GM12865 (cell line): Measurements from ENCODE around the gene COL27A1.

ENCODE experiments used
- DNase-seq: peaks from one replicate; pipeline ENCODE4 v3.0.0; 2010; ENCODE audit warnings: low read depth
- H3K4me3 ChIP-seq: 2 replicates; pipeline ENCODE4 v1.5.1; 2011; ENCODE audit warnings: mild to moderate bottlenecking, low read depth, low read length, control low read depth
- TF ChIP-seq, protein P1 (sequence below): IDR thresholded peaks from 2 replicates; pipeline ENCODE4 v1.5.1; 2011; ENCODE audit warnings: low read length, control low read depth, low read depth, inconsistent platforms; ENCODE audit not compliant: insufficient read depth; ENCODE audit errors: missing control alignments

COL27A1 gene

DNA sequence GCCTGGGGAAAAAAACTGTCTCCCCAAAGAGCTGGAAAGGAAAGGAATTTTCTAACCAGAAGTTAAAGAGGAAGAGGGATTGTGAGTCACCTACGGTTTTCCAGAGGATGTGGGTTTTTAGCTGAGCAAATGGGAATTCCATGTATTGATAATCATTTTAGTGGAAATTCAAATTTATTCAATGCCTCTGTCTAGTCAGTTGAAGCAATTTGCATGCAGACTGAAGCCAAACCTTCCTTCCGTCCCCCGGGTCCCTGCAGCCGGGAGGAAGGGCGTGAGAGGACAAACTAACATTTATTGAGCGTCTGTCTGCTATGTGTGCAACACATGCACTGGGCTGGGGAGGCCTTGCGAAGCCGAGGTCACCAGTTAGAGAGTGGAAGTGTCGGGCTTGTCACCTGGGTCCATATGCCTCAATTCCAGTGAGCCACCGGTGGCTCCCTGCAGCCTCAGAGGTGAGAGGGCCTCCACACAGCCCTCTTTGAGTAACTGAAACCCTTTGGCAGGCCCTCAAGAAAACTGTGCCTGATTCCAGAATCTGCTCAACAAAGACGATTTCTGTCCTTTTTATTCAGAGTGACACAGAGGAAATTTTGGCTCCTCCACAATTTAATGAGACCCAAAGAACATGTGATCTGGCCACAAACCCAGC is 70.3 kb downstream of the COL27A1 start:
- TF ChIP-seq, protein P1, sequence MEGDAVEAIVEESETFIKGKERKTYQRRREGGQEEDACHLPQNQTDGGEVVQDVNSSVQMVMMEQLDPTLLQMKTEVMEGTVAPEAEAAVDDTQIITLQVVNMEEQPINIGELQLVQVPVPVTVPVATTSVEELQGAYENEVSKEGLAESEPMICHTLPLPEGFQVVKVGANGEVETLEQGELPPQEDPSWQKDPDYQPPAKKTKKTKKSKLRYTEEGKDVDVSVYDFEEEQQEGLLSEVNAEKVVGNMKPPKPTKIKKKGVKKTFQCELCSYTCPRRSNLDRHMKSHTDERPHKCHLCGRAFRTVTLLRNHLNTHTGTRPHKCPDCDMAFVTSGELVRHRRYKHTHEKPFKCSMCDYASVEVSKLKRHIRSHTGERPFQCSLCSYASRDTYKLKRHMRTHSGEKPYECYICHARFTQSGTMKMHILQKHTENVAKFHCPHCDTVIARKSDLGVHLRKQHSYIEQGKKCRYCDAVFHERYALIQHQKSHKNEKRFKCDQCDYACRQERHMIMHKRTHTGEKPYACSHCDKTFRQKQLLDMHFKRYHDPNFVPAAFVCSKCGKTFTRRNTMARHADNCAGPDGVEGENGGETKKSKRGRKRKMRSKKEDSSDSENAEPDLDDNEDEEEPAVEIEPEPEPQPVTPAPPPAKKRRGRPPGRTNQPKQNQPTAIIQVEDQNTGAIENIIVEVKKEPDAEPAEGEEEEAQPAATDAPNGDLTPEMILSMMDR = no peak
- DNase-seq = no peak
- no peak overlapping the region for H3K4me3 ChIP-seq

DNA sequence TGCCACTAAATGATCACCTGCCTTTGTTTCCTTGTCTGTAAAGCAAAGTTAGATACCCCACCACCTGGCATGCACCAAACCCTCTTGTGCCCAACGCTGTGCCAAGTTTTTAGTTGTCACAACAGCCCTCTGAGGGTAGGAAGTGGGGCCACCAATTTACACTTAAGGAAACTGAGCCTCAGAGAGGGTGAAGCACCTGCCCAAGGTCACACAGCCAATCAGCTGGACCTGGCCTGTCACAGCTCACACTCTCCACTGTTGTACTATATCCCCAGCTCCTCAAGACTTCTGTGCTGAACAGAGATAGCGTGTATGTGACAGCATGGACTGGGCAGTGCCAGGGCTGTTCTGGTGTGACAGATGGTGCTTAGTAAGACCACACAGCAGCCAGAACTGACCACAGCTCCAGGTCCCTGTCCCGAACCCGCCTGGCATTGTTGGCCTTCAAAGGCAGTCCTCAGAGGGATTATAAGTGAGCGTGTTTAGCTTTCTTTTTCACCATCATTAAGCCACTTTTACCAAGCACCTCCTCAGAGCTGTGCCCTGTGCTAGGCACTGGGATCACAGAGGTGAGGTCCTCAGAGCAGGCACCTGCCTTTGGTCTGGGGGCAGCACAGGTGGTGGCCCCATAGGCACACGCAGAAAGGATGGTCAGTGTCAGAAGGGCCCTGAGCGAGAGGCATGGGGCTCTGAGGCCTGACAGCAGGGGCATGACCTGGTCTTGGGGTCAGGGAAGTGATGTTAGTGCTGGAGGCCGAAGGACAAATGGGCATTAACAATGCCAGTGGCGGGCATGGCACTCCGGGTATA is 71.1 kb downstream of the COL27A1 start:
- TF ChIP-seq, protein P1 = no peak
- H3K4me3 ChIP-seq = no peak overlapping the region
- DNase-seq = no peak

DNA sequence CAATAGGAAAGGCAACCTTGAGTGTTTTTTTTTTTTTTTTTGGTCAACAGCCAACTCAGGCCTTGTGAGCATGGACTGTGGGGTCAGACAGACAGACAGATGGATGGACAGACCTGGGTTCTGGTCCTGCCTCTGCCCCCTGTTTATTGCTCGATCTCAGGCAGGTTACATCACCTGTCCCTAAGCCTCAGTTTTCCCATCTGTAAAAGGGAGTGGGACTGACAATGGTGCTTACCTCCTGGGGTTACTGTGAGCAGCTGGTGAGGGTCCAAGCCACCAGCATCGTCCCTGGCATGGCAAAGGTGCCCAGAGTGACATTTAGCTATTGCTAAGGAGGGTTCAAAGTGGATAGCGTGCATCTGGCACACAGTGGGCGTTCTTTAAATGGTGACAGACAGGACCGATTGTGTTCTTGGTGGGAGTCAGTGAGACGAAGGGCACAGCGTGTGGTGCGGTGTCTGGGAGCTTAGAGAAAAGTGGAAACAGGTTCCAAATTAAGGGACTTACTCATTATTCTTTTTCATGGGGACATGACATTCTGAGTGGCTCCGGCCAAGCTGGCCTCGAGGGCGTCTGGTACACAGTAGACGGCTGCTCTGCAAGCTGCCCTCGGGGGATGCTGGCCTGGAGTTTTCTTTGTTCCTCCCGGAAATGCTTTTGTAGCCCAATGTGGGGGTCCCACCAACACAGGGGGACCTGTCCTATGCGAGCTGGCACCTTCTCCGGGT is 72.1 kb downstream of the COL27A1 start:
- no peak for DNase-seq
- TF ChIP-seq, protein P1 = no peak
- no peak overlapping the region for H3K4me3 ChIP-seq

DNA sequence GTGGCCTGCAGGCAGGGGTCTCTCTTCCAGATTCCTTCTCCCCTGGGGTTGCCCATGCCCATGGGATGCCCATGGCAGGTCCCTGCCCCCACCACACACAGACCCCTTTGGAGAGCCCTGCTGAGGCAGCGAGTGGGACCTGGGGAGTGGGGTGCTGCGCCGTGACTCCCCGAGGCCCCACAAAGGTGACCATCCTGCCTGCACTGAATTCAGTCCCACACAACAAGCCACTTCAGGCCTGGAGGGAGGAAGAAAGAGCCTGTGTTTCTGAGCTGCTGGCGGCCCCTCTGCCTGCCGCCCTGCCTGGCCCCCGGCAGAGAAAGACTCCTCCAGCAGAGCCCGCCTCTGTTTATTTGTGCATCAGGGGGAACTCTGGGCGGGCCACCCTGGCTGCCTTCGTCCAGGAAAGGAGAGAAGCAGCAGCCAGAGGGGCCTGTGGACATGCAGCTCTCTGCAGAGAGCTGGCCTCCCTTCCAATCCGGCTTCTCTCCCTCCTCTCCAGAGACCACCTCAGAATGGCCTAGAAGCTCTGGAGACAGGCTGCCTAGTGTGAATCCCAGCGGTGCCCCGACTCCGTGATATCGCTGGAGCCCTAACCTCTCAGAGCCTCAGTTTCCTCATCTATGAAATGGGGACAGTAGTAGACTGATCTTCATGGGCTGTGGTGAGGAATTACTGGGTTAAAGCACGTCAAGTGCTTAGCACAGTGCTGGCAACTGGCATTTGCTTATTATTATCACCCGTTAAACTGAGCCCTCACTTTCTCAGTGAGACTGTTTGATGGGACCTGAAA is 72.9 kb downstream of the COL27A1 start:
- TF ChIP-seq, protein P1 = no peak
- no peak overlapping the region for H3K4me3 ChIP-seq
- DNase-seq = no peak

DNA sequence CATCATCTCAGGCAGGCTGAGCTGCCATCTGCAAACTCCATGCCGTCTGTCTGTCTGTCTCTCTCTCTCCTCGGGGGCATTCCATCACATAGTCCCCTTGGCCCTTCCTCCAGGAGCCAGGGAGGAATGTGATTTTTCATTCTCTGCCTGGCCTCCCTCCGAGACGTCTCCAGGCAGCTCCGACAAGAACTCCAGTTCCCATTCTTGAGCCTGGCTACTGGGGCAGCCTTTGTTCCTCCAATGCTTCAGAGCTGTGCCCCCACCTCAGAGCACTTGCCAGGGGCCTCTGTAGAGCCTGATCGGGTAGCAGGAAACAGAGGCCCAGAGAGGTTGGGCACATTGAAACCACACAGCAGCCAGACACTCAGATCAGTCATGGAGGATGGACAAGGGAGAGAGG is 74.0 kb downstream of the COL27A1 start:
- TF ChIP-seq, protein P1 = no peak
- no peak for DNase-seq
- H3K4me3 ChIP-seq = no peak overlapping the region

DNA sequence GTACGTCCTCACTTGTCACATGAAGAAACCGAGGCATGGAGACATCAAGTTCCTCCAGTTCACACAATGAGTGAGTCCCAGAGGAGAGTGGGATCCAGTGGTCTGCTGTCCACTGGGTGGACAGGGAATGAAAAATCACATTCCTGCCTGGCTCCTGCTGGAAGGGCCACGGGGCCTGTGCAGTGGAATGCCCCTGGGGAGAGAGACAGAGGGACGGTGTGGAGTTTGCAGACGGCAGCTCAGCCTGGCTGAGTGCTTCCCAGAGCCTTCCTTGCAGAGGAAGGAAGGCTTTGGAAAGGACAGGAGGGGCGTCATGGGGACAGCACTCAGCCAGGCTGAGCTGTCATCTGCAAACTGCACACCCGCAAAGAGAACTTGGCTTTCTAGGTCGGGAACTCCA is 74.7 kb downstream of the COL27A1 start:
- TF ChIP-seq, protein P1 = no peak
- no peak for DNase-seq
- no peak overlapping the region for H3K4me3 ChIP-seq
